Activated naive CD4-positive, alpha-beta T cell treated with Interleukin-2 at 50 U/mL for 16 hours (primary cell): Measurements from ENCODE around the gene POMGNT2.
"Not testable (repeated sequence)": the region's sequence is repeated elsewhere in the genome, so short reads cannot be mapped to it uniquely, and the experiment has no call there.

ENCODE experiments used
- DNase-seq: peaks from one replicate; pipeline ENCODE4 v3.0.0-alpha.2; 2020

POMGNT2 gene

DNA sequence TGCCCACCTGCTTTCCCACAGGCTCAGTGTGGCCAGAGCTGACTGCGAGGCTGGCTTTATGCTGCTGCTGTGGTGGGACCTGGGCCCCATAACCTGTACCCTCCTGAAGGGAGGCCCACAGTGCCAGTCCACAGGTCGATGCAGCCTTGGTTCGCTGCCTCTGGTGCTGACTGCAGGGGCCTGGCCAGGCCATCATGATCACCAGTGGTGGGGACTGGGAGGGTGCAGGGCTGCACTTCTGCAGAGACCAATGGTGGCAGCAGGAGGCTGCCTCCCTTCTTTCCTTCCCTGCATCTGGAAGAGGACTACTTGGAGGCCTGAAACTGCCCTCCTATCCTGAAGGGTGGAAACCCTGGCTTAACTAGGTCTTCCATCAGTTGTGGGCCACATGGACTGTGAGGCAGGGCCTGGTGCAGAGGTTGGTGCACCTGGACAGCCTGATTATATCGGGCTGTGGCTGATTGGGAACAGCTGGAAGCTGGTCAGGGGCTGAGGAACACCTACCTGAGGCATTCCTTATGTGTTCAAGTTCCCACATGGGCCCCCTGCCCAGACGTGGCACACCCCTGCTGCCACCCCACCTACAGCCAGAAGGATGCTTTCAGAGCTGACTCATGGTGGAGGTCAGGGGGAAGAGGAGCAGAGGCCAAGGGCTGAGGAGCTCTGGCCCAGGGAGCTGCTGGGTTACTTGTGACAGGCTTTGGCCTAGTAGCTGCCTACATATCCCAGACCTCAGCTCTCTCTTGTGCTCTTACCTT lies 29.8 kb downstream of the POMGNT2 start:
- no peak for DNase-seq

DNA sequence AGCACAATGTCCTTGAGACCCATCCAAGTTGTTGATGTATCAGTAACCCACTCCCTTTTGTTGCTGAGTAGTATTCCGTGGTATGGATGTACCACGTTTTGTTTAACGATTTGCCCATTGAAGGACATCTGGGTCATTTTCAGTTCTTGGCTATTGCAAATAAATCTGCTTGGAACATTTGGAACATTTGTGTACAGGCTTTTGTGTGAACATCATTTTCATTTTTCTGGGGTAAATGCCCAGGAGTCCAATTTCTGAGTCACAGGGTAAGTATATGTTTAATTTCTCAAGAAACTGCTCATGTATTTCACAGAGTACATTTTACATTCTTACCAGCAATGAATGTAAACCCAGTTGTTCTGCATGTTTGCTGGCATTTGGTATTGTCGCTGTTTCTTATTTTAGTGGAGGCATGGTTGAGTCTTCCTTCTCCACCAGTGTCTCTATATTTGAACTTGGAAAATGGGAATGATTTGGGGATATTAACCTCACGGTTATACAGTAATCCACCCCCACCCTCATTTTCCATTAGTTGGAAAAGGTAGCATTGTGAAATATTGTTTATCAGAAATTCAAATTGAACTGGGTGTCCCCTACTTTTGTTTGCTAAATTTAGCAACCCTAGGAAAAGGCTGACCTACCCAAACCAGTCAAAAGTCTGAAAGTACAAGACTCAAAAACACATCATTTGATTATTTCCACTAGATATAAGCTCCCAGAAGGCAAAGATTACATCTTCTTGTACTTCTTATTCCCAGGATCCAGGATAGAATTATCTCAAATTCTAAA lies 30.8 kb downstream of the POMGNT2 start:
- no peak for DNase-seq

DNA sequence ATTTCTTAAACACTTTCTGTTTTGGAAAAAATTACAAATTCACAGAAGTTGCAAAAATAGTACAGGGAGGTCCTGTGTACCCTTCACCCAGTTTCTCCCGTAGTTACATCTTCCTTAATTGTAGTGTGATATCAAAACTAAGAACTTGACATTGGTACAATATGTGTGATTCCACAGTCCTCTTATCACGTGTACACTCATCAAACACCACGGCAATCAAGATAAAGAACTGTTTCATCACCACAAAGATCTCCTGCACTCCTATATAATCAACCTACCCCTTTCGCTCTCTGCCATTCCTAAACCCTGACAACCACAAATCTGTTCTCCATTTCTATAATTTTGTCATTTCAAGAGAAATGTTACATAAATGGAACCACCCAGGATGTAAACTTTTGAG lies 31.4 kb downstream of the POMGNT2 start:
- no peak for DNase-seq

DNA sequence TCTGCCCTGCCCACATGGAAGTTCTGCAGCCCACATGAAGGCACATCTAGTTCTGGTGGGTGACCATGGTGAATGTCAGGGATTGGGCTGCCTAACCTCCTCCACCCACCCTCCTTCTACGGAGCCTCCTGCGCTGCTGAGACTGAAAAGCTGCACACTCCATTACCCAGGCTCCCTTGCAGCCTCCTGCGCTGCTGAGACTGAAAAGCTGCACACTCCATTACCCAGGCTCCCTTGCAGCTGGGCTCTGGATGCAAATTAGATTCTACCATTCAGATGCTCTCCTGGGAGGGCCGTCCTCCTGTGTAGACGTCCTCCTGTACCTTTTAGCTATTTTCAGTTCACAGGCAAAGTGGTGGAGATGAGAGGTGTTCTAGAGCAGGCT lies 32.1 kb downstream of the POMGNT2 start:
- no peak for DNase-seq

DNA sequence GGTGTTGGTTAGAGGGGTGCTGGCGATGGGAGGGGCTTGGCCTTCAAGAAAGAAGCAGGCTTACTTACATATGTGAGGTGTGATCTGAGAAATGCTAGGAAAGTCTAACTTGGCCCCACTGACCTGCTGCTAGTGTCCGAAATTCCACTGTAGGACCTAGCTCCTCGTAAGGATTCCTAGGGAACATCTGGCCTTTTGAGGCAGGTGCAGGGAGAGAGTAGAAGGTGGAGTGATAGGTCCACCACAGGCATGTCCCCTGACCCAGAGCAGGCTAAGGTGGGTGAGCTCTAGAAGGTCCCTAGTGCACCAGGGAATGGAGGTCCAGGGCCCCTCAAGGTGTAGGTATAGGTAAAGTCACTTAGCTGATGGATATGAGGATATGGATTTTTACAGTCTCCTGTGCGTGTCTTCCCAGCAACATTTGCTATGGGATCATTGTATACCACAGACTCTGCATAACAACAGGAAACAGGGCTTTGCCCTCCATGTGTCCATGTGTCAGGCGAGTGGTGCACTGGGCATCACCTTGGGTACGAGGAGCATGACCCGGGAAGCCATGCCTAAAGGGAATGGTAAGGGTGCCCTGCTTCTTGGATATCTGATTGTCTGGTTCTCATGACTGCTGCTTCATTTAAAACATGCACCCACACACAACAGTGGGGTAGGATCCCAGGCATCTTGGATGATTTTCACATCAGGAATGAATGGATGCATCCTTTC lies 32.6 kb downstream of the POMGNT2 start:
- no peak for DNase-seq

- DNase-seq, result no peak
These were observed 33.5 kb downstream of the POMGNT2 start for GRCh38 chr3:43072361-43072760.

DNA sequence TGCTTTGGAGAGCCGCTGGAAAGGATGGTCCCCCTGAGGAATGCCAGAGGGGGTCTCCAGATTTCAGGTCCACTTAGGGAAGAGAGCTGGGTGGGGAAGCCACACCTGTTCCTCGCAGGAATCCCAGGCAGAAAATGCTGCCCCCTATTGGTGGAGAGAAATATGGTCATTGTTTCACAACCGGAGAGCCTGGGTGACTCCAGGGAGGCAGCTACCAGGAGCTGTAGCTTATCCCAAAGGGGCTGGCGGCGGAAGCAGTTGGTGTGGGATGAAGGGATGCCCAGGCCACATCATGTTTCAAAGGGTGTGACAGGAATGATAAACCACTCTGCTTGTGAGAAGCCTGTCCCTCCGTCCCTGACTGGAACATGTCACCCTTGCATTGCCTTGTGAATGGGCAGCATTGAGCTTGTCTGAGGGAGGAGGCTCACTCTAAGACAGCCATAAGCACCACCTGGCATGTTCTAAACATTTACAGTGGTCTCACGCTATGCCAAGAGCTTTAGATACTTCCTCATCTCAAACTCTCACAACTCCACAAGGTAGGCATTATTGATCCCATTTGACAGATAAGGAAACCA lies 34.5 kb downstream of the POMGNT2 start:
- no peak for DNase-seq

DNA sequence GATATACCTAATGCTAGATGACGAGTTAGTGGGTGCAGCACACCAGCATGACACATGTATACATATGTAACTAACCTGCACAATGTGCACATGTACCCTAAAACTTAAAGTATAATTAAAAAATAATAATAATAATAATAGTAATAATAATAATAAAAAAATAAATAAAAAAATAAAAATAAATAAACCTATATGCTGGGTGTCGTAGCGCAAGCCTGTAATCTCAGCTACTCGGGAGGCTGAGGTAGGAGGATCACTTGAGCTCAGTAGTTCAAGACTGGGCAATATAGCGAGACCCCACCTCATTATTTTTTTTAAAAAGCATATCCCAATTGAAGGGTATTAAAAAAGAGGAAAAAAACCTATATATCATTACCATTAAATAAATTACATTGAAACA lies 35.2 kb downstream of the POMGNT2 start:
- not testable (repeated sequence) for DNase-seq

- DNase-seq, result no peak
These were observed 42.8 kb downstream of the POMGNT2 start for GRCh38 chr3:43063114-43063513.

GRCh38 chr3:43062564-43063040 lies 43.3 kb downstream of the POMGNT2 start:
- no peak for DNase-seq

- DNase-seq, result no peak
These were observed 43.8 kb downstream of the POMGNT2 start for GRCh38 chr3:43062040-43062563.

GRCh38 chr3:43061101-43061895 lies 44.6 kb downstream of the POMGNT2 start:
- DNase-seq, result no peak

- DNase-seq, result no peak
These were observed 46.4 kb downstream of the POMGNT2 start for GRCh38 chr3:43059456-43059855.

DNA sequence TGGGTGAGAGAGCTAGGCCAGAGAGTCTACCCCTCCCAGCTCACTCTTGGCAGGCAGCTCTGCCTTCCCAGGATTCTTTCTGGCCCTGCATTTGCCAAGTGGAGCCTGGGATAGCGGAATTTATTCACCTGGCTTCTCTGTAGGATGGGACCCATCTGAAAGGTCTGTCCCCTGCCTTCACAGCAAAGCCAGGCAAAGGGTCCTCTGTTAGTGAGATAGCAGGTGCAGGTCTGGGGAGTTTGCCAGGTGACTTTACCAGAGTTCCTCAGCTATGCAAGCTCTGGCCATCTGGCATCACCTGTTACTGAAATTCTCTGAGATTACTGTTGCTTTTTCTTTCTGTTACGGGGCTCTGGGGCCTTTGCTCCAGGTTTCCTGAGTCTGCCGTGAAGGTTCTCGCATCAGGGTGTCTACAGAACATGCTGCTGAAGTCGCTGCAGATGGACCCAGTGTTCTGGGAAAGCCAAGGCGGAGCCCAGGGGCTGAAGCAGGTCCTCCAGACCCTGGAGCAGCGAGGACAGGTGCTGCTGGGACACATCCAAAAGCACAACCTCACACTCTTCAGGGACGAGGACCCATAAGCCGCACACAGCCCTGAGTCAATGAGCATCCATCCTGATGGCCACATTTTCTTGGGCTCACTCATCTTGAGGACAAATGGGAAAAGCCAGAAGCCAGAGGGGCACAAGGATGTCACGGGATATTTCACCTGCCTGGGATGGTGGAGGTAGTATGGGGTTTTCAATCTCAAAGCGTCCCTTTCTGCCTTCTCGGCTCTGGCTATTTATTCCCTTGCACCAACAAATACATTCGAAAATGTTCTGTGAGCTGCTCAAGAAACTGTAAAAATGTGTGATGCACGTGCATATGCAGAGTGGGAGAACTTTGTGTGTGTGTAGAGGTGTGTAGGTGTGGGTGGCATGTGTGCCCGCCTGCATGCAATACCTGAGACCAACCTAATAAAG lies 49.8 kb downstream of the POMGNT2 start:
- no peak for DNase-seq

DNA sequence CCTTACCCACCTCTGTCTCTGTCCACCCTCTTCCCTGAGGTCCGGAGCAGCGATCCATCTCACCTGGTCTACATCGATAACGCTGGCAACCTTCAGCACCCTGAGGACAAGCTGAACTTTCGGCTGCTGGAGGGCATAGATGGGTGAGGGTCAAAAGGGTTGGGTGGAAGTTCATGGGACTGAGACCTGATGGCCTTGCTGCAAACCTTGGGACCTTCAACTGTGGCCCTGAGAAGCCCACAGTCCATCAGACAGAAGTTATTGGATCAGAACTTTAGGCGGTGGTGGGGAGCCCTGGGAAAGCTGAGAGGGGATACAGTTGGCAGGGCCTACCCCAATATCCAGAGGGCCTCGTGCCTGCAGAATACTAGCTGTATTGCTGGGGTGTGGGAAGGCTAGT lies 50.5 kb downstream of the POMGNT2 start:
- no peak for DNase-seq

GRCh38 chr3:43054754-43055153 lies 51.1 kb downstream of the POMGNT2 start:
- no peak for DNase-seq

- no peak for DNase-seq
These were observed 52.6 kb downstream of the POMGNT2 start for GRCh38 chr3:43053291-43053690.

- no peak for DNase-seq
These were observed 57.4 kb downstream of the POMGNT2 start for GRCh38 chr3:43048470-43048869.

DNA sequence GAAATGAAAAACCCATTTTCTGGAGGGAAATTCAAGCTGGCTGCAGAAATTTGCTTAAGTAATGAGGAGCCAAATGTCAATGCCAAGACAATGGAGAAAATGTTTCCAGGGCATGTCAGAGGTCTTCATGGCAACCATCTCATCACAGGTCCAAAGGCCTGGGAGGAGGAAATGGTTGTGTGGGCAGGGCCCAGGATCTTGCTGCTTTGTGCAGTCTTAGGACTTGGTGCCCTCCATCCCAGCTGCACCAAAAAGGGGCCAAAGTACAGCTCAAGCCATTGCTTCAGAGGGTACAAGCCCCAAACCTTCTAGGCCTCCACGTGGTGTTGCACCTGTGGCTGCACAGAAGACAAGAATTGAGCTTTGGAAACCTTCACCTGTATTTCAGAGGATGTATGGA lies 59.3 kb downstream of the POMGNT2 start:
- no peak for DNase-seq

DNA sequence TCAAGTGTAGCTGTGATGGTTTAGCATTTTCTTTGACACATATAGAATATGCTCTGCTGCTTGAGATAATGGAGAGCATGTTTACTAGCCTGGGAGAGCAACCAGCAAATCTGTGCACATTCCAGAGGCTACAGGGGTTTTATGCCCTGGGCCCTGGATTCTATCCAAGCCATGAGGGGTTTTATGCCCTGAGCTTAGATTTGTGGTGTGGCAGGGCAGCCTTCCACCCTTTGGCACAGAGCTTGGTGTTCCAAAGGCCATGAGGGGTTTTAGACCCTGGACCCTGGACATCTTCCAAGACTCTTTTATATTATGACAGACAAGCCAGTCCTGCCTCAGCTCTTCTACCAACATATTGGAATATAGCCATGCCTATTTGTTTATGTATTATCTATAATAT lies 60.8 kb downstream of the POMGNT2 start:
- DNase-seq, result not testable (repeated sequence)

- DNase-seq, result no peak
These were observed 62.1 kb downstream of the POMGNT2 start for GRCh38 chr3:43043793-43044192.
